GM20431 (cell line): Measurements from ENCODE around the gene LCMT2.

Experiments used
- in situ Hi-C: fragments of 300-500 bp; cut with MseI, MboI; formaldehyde crosslinking; loops from one replicate; pipeline ENCODE4 v1.15.0; 2020; ENCODE audit warnings: low sequenced_read_pairs; ENCODE audit not compliant: unreplicated experiment

The LCMT2 gene, protein sequence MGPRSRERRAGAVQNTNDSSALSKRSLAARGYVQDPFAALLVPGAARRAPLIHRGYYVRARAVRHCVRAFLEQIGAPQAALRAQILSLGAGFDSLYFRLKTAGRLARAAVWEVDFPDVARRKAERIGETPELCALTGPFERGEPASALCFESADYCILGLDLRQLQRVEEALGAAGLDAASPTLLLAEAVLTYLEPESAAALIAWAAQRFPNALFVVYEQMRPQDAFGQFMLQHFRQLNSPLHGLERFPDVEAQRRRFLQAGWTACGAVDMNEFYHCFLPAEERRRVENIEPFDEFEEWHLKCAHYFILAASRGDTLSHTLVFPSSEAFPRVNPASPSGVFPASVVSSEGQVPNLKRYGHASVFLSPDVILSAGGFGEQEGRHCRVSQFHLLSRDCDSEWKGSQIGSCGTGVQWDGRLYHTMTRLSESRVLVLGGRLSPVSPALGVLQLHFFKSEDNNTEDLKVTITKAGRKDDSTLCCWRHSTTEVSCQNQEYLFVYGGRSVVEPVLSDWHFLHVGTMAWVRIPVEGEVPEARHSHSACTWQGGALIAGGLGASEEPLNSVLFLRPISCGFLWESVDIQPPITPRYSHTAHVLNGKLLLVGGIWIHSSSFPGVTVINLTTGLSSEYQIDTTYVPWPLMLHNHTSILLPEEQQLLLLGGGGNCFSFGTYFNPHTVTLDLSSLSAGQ

DNA sequence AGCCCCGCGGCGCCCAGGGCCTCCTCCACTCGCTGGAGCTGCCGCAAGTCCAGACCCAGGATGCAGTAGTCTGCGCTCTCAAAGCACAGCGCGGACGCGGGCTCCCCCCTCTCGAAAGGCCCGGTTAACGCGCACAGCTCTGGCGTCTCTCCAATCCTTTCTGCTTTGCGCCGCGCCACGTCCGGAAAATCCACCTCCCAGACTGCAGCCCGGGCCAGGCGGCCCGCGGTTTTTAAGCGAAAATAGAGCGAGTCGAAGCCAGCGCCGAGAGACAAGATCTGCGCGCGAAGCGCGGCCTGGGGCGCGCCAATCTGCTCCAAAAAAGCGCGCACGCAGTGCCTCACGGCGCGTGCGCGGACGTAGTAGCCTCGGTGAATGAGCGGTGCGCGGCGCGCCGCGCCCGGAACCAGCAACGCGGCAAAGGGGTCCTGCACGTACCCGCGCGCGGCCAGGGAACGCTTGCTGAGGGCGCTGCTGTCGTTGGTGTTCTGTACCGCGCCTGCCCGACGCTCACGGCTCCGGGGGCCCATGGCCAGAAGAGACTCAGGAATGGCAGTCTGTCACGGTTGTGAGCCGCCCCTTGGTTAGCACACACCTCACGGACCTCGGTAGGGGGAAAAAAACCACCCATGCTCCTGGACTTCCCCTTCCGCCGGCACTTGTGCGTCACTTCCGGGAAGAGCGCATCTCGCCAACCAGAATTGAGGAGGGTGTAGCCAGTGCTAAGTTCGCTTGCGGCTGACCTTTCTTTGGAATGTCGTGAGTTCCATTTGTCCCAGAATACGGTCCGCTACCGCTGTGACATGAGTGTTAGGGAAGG is at the start of gene LCMT2:
Gene LCMT2 (minus strand): TSS at position 614 of the 820 bp plus-strand sequence. CDS start 84 bp downstream, at position 530.
- in situ Hi-C loops = no loop called here

DNA sequence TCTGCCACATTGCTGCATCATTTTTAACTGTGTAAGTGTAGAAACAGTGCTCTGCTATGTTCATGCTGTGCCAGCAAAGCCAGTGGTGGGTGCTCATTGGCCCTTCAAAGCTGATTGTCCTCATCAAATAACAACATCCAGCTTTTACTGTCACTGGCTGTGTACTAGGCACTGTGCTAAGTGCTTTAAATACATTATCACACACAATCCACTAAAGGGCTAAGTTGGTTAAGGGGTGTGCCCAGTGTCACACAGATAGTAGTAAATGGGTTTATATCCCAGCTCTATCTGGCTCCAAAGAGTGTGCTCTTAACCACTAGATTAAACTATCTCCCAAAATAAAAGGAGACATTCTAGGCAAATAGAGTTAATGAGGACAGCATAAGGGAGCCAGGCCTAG is 48.2 kb upstream of the LCMT2 start:
- in situ Hi-C loops = no loop called here

DNA sequence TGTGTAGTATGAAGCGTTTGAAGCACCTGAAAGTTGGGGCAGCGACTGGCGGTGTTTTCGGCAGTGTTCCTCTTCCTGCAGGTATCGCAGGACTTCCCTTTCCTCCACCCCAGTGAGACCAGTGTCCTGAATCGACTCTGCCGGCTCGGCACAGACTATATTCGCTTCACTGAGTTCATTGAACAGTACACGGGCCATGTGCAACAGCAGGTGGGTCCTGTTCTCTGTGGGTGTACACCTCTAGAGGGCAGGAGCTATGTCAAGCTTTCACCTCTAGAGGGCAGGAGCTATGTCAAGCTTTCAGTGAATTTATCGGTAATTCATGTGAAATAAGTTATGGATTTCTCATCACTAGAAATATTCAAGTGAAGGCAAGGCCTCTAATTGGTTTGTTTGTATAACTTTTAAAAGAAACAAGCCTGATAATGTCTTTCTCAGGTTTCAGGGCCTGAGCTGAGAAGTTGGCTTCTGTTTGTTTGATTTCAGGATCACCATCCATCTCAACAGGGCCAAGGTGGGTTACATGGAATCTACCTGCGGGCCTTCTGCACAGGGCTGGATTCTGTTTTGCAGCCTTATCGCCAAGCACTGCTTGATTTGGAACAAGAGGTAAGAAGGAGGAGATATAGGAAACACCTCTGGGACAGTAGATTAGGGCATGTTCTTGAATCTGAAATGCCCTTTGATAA is 45.8 kb upstream of the LCMT2 start:
- in situ Hi-C loops = no loop called here

DNA sequence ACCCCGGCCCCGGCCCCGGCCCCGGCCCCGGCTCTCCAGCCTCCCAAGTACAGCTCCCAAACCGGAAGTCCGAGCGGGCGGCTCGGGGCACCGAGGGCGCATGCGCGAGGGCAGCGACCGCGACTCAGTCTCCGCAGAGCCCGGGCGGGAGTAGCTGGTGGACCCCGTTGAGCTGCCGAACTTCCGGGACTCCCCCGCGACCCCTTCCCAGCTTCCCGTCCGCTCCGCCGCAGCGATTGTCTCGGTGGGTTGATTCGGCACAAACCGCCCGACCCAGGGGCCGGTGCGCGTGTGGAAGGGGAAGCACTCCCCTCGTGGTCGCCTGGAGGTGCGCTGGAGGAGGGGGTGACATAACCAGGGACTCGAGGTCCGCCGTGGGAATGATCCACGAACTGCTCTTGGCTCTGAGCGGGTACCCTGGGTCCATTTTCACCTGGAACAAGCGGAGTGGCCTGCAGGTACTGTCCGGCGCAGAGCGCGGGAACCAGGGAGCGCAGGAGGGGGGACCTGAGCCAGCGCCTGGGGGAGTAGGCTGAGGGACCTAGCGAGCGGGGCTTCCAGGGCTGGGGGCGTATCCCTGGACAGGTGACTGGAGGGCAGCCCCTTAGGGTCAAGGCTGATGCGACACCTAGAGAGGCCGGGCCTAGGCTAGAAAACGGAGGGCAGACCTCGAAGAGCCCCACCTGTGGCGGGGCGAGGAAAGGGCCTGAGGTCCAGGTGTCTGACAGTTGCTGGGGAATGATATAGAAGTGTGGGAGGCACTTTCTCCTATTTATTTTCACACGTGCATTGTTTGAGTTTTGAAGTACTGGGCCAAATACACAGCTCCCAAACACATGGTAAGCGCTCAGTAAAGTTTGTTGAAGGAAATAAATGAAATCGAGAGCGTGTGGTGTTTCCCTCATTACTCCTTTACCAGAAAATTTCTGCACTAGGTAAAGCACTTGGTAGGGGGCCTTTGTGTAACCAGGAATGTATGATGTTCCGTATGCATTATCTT is 40.9 kb upstream of the LCMT2 start, which contains the start of the genes TUBGCP4 and ZSCAN29:
Gene TUBGCP4 (plus strand): TSS at position 127 of the 1,000 bp plus-strand sequence. CDS start 254 bp downstream, at position 381.
Gene ZSCAN29 (minus strand): TSS at position 69 of the 1,000 bp plus-strand sequence. CDS start 1,130 bp downstream, outside the sequence.
- in situ Hi-C loops = no loop called here

DNA sequence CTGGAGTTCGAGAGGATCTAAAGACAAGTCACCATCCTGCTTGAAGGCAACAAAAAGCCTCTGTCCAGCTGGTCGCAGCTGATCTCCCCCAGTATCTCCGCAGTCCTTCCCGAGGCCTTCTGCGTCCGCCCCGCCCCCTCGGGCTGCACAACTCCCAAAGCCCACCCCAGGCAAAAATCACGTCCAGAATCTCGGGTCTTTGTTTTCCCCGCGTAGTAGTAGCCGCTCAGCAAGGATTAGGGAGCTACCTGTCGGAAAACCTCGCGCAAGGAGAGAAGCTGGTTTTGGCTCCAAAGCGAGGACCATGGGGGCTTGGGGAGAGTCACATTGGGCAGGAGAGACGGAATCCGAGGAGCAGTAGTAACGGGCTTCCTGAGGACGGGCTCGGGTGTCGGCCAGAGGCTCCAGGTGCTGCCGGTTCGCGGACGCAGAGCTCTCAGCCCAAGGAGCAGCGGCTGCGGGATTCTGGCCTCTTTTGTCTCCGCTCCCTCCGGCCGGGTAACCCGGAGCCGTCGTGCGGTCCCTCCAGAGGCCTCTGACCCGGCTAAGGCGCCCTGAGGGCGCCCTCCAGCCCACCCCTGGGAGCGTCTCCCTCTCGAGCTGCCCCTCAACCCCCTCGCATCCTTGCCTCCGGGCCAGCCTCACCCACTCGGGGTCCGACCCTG is 40.1 kb upstream of the LCMT2 start:
- in situ Hi-C loops = no loop called here

DNA sequence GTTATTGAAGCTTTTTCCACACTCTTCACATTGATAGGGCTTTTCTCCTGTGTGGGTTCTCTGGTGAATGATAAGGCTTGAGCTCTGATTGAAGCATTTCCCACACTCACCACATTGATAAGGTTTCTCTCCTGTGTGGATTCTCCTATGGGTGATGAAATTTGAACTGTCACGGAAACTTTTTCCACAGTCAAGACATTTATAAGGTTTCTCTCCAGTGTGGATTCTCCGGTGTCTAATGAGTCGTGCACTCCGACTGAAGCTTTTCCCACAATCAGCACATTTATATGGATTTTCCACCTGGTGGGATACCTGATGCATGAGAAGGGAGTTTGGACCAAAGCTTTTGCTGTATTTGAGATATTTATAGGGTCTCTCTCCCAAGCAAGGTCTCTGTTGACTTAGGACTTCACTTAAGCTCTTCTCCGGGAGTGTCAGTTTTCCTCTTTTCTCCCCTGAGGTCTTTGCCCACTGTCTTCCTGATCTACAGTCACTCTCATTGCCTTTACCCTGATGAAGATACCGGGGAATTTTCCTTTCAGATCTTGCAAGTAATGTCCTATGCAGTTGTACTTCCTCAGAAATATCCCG is 31.0 kb upstream of the LCMT2 start:
- in situ Hi-C loops = no loop called here

DNA sequence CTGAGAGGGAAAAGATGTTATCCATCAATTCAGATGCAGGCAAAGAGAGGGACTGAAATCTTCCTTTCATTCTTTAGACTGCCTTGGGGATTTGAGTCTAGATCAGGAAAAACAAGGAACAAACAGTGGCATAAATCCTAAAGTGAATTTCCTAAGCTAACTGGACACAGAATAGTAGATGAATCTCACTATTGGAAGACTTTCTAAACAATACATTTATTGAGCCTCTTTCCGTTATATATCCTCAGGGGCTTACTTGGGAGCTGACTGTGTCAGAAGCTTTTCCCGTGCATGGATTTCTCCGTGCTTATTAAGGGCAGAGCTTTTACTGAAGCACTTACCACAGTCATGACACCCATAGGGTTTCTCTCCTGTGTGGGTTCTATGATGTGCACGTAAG is 30.4 kb upstream of the LCMT2 start:
- in situ Hi-C loops = no loop called here

DNA sequence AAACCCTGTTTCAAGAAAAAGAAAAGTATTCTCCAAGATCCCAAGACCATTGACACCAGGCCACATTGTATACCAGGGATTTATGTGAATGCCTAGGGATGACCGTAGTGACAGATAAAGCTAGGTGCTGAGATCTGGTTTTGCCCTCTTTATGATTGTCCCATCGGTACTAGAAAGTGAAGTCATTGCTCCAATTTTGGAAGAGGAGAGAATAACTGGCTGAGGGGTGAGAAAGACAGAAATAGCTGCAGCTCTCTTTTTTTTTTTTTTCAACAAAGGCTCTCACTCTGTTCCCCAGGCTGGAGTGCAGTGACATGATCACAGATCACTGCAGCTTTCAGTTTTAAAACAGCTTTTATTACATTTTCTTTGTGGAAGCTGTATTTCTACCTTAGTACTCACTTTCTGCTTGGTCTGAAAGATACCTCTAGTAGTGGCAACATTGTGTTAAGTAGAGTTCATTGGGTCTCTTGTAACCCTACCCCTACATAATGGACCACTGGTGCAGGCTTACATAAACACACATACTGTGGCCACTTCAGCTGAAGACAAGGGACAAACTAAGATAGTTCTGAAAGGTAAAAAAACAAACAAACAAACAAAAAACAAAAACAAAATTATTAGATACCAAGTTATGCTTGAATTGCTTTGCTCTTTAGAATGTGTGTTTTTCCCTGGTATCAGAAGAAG is 22.5 kb upstream of the LCMT2 start:
- in situ Hi-C loops = no loop called here

DNA sequence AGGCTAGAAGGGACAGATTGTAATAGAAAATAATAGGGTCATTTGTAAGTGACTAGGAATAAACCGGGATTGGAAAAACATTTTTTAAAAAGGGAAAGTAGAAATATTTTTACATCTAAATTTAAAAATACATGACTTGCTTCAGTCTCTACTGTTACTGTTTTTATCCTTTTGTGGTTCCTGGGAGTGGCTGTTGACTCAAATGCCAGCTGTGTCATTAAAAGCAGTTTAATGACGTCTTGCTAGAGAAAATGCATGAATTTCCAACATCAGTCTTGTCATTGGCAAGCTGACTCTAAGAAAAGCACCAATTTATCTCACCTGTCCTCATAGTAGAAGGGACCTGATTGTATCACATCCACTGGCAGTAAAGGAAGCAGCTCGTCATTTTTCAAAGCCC is 16.7 kb upstream of the LCMT2 start:
- in situ Hi-C loops = no loop called here

DNA sequence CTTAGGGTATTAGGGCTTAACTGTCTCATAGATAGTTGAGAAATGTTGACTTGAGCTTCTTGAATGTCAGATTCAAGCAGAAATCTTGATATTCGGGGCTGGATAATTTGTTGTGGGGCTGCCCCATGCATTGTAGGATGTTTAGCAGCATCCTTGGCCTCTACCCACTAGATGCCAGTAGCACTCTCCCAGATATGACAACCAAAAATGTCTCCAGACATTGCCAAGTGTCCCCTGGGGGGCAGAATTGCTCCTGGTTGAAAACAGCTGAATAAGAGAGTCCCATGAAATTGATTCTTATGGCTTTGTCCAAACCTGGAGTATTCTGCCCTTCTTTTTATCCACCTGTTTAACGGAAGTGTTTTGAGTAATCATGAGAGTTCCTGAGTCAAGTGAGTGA is 15.9 kb upstream of the LCMT2 start:
- in situ Hi-C loops = no loop called here

DNA sequence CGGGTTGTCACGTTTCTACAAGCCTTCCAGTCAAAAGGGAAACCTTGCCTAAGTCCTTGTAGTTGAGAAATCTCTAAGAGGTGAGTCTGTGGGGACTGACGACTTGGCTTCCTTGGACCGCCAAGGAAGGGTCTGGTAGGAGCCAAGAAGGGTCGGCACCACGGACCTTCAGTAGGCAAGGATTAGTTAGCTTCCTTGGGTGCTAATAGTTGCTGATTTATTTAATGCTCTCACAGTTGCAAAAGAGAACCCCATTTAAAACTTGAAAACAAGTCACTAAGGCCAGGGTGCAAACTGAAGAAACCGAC is 361 bp upstream of the LCMT2 start:
- in situ Hi-C loops = no loop called here

DNA sequence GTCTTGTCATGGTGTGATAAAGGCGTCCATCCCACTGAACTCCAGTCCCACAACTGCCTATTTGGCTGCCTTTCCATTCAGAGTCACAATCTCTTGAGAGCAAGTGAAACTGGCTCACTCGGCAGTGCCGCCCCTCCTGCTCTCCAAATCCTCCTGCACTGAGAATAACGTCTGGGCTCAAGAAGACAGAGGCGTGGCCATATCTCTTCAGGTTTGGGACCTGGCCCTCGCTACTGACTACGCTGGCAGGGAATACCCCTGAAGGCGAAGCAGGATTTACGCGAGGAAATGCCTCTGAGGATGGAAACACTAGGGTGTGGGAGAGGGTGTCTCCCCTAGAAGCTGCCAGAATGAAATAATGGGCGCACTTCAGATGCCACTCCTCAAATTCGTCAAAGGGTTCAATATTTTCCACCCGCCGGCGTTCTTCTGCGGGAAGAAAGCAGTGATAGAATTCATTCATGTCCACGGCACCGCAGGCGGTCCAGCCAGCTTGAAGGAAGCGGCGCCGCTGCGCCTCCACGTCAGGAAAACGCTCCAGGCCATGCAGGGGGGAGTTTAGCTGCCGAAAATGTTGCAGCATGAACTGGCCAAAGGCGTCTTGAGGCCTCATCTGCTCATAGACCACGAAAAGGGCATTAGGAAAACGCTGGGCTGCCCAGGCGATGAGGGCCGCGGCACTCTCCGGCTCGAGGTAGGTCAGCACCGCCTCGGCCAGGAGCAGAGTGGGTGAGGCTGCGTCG is 985 bp downstream of the LCMT2 start:
- in situ Hi-C loops = no loop called here

DNA sequence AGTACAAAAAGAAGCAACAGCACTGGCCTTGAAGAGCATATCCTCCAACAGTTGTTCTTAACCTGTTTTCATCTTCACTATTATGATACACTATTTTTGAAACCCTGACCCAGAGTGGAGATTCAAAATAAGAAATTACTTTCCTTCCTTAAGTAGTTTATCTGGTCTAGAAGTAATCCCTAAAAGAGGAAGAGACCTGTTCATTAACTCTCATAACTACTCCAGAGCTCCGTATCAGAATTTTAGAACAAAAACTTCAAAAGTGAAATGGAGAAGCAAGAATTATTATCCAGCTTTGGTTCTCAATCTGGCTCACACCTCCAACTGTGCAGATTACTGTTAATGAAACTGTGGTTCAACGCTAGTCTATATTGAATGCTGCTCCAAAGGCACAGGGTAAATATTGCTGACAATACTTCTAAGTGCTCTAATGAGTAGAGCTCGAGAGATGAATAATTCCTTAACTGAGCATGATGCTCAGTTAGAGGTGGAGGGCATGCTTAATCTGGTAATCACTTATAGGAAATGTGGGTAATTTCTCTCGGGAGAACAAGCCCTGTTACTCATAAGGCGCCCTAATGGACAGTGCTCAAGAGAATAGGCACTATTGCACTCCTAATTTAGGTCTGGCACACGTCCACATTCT is 5.2 kb downstream of the LCMT2 start:
- in situ Hi-C loops = no loop called here

DNA sequence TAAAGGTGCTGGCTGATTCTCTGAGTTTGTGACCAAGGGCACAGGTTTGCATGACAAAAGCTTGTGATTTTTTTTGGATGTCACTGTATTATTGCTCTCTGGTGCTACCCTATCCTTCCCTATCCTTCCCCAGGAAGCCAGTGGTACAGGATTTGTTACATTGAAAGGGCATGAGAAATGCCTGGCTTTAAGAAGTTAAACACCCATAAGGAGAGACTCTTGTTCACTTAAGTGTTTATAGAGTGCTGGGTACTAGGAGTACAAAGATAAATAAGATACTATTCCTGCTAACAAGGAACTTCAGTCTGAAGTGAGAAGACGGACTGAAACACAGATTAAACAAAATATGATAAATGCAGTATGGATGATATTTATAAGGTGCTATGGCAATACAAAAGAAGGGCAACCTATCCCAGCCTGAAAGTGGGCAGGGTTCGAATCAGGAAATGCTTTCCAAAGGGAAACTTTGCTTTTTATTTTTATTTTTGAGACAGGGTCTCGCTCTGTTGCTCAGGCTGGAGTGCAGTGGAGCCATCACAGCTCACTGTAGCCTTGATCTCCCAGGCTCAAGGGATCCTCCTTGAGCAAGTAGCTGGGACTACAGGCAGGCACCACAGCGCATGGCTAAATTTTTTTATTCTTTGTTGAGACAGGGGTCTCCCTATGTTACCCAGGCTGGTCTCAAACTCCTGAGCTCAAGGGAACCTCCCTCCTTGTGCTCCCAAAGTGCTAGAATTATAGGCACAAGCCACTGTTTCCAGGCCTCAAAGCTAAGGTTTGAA is 11.2 kb downstream of the LCMT2 start:
- in situ Hi-C loops = no loop called here

DNA sequence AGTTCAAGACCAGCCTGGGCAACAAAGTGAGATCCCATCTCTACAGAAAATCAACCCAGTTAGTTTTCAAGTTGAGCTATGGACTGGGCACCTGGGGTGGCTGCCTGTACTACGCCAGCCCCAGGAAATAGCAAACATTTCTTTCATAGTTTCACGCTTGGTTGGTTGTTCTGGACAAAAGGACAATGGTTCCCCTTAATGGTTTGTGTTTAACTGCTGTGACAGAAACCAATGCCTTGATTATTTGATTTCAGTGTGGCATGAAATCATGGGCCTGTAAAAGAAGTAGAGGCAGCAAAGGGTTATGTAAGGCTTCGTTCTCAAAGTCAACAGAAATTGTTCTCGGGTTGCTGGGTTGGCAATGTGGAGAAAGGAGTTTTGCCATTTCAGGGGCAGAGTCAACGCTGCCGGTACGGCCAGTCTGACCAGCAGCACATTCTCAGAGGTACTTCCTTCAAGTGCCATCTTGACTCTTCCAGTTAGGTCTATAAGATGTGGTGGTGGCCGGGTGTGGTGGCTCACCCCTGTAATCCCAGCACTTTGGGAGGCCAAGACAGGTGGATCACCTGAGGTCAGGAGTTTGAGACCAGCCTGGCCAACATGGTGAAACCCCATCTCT is 12.7 kb downstream of the LCMT2 start:
- in situ Hi-C loops = no loop called here
